ENCODE data around the gene RABGAP1L.

DNA sequence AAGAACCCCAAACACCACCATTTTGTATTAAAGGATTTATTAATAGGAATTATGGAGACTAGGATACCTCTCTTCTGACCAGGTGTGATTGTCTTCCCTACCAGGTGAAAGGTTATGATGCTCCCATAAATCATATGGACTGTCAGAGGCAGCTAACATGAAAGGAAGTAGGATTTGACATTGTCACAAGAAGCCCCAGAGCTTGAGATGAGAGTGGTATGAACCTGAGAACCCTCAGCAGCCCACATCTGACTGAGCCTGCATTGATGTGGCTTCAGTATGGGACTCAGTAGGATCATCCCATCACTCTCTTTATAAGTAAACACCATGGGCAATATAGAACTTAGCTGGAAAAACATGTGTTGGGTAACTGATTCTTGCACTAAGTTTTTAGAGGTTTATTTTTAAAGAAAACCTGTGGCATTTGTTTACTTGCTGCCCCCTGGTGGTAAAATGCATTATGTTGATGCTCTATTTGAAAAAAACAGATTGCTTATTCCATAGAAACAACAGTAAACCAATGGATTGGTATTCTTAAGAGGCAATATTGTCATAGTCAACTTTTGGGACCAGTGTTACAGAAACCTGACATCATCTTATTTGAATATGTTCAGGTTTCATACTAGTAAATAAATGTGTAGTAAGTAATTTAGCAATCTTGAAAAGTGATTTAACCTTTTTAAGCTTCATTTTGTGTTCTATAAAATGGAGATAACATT, 823.8 kb downstream of the RABGAP1L start:
- TF ChIP-seq CTCF (IDR thresholded peaks at IDR 0.05) (peak; percentile 85), EZH2 (IDR thresholded peaks at IDR 0.05) (no peak), EZH2phosphoT487 (IDR thresholded peaks at IDR 0.05) (no peak)
